VCaP (cell line): ENCODE results near the gene ADRA1B.

Source experiments
- H3K27ac ChIP-seq: fragments of 450-650 bp; 2 replicates; pipeline ENCODE4 v1.5.1; 2017
- TF ChIP-seq, protein P1 (sequence below): fragments of 450-650 bp; conservative IDR thresholded peaks from 2 replicates; pipeline ENCODE4 v1.5.1; 2017; ENCODE audit warnings: mild to moderate bottlenecking, moderate library complexity

ADRA1B gene

DNA sequence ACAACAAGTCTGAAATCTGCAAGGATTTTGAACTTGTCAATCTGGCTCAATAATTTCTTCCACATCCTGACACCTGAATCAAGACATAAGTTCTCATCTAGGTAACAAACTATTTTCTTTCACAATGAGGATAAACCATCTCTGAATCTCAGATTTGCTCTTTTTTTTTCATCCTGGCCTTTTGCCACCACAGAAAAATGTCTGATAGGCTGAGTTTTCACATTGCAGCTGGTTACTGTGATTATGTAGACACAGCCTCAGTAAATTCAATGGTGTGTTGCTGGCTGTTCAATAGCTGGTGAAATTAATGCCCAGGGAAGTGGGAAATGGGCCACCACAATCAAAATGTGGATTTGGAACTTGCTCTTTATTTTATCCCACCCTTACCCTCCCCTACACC, 2.8 kb upstream of the ADRA1B start:
- TF ChIP-seq, protein P1, sequence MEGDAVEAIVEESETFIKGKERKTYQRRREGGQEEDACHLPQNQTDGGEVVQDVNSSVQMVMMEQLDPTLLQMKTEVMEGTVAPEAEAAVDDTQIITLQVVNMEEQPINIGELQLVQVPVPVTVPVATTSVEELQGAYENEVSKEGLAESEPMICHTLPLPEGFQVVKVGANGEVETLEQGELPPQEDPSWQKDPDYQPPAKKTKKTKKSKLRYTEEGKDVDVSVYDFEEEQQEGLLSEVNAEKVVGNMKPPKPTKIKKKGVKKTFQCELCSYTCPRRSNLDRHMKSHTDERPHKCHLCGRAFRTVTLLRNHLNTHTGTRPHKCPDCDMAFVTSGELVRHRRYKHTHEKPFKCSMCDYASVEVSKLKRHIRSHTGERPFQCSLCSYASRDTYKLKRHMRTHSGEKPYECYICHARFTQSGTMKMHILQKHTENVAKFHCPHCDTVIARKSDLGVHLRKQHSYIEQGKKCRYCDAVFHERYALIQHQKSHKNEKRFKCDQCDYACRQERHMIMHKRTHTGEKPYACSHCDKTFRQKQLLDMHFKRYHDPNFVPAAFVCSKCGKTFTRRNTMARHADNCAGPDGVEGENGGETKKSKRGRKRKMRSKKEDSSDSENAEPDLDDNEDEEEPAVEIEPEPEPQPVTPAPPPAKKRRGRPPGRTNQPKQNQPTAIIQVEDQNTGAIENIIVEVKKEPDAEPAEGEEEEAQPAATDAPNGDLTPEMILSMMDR, result no peak
- H3K27ac ChIP-seq, result no peak overlapping the region

- TF ChIP-seq, protein P1, result no peak
- H3K27ac ChIP-seq, result no peak overlapping the region
Observed at GRCh38 chr5:159916841-159917761, 819 bp downstream of the ADRA1B start.

DNA sequence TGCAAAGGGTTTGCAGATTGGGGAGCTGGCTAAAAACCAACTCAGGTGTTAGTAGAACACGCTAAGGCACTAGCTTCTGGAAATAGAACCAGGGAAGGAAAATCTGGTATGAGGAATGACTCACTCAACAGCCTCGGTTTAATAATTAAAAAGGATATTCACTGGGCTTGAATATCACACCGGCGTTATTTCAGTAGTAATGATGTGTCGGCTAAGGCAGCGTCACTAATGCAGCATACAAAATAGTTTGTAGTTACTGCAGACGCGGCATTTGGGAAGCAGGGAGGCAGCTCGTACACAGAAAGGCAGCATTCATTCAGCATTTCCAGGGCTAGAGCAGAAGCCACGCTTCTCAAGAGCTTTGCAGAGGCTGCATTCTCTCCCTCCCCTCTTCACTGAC, 1.7 kb downstream of the ADRA1B start:
- H3K27ac ChIP-seq, result no peak overlapping the region
- TF ChIP-seq, protein P1, result no peak

DNA sequence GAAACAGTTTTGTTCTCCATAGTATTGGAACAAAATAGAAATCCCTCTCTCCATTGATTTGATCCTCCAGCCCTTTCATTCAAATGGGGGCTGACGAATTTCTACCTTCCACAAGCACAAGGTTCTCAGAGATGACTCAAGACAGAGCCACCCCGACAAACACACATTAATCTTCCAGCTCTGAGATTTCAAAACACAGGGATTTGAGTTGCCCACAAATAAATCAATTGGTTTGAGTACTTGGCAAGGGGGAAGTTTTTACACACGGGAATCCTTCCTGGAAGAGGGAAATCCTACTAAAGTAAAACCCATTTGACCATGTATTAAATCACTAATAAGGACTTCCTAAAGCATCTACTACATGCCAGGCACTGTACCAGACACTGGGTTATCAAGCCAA, 5.4 kb downstream of the ADRA1B start:
- TF ChIP-seq, protein P1, result no peak
- H3K27ac ChIP-seq, result no peak overlapping the region

DNA sequence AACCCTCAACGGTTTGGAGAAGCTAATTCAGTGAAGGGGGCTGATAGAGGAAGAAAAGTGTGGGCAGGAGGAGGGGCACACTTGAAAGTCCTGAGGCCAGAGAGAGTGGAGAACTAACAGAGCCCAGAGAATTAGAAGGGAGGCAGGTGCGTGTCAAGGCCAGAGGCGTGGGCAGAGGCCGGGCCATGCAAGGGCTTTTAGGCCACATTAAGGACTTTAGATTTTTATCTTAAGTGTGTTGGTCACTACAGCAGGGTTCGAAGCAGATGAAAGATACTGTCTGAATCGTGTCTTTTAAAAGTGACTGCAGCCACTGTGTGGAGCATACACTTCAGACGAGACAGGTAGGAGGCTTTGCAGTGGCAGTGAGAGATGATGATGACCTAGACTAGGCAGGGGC, 6.7 kb downstream of the ADRA1B start:
- TF ChIP-seq, protein P1, result no peak
- H3K27ac ChIP-seq, result no peak overlapping the region

GRCh38 chr5:159928122-159928909, 12.0 kb downstream of the ADRA1B start:
- TF ChIP-seq, protein P1, result no peak
- H3K27ac ChIP-seq, result no peak overlapping the region

- no peak overlapping the region for H3K27ac ChIP-seq
- TF ChIP-seq, protein P1, result no peak
Observed at GRCh38 chr5:159929176-159929575, 12.9 kb downstream of the ADRA1B start.
